HEK293 (cell line): ENCODE data around the gene RPL23.

Experiments used
- BCL11B ChIP-seq: fragments of 450-650 bp; formaldehyde crosslinking; IDR thresholded peaks from 2 replicates; pipeline ENCODE4 v1.5.1; 2016; ENCODE audit warnings: low read depth, missing biosample characterization, missing genetic modification characterization
- GLI2 ChIP-seq: fragments of 450-650 bp; formaldehyde crosslinking; IDR thresholded peaks from 2 replicates; pipeline ENCODE4; 2017; ENCODE audit warnings: missing biosample characterization, missing genetic modification characterization, low read depth, borderline replicate concordance
- KLF10 ChIP-seq: fragments of 450-650 bp; IDR thresholded peaks from 2 replicates; pipeline ENCODE4 v1.5.1; 2018; ENCODE audit warnings: missing biosample characterization, mild to moderate bottlenecking, missing genetic modification characterization
- KLF16 ChIP-seq: fragments of 450-650 bp; formaldehyde crosslinking; IDR thresholded peaks from 2 replicates; pipeline ENCODE4 v1.5.1; 2017; ENCODE audit warnings: missing biosample characterization, missing genetic modification characterization
- MEIS1 ChIP-seq: sonication (generic); formaldehyde crosslinking; IDR thresholded peaks from 2 replicates; pipeline ENCODE4 v1.8.1; 2022; ENCODE audit warnings: missing genetic modification reagents, mild to moderate bottlenecking, borderline replicate concordance
- MYNN ChIP-seq: fragments of 450-650 bp; formaldehyde crosslinking; IDR thresholded peaks from 2 replicates; pipeline ENCODE4 v1.5.1; 2016; ENCODE audit warnings: missing biosample characterization, missing genetic modification characterization, borderline replicate concordance
- PATZ1 ChIP-seq: fragments of 450-650 bp; formaldehyde crosslinking; IDR thresholded peaks from 2 replicates; pipeline ENCODE4 v1.5.1; 2016; ENCODE audit warnings: missing biosample characterization, missing genetic modification characterization
- RBAK ChIP-seq: fragments of 450-650 bp; formaldehyde crosslinking; IDR thresholded peaks from 2 replicates; pipeline ENCODE4 v1.5.1; 2016; ENCODE audit warnings: missing biosample characterization, missing genetic modification characterization
- SALL2 ChIP-seq: fragments of 450-650 bp; formaldehyde crosslinking; IDR thresholded peaks from 2 replicates; pipeline ENCODE4 v1.5.0; 2017; ENCODE audit warnings: missing biosample characterization, mild to moderate bottlenecking, missing genetic modification characterization, borderline replicate concordance
- SP3 ChIP-seq: fragments of 450-650 bp; formaldehyde crosslinking; IDR thresholded peaks from 2 replicates; pipeline ENCODE4 v1.5.1; 2016; ENCODE audit warnings: missing biosample characterization, missing genetic modification characterization
- ZBTB10 ChIP-seq: fragments of 450-650 bp; formaldehyde crosslinking; IDR thresholded peaks from 2 replicates; pipeline ENCODE4 v1.5.1; 2016; ENCODE audit warnings: missing biosample characterization, missing genetic modification characterization
- ZNF121 ChIP-seq: fragments of 450-650 bp; formaldehyde crosslinking; IDR thresholded peaks from 2 replicates; pipeline ENCODE4 v1.5.1; 2016; ENCODE audit warnings: missing biosample characterization, missing genetic modification characterization
- ZNF157 ChIP-seq: fragments of 450-650 bp; formaldehyde crosslinking; IDR thresholded peaks from 2 replicates; pipeline ENCODE4 v1.5.1; 2016; ENCODE audit warnings: missing biosample characterization, missing genetic modification characterization
- ZNF184 ChIP-seq: fragments of 450-650 bp; IDR thresholded peaks from 2 replicates; pipeline ENCODE4 v1.5.1; 2018; ENCODE audit warnings: missing biosample characterization, mild to moderate bottlenecking, missing genetic modification characterization
- ZNF24 ChIP-seq: fragments of 450-650 bp; formaldehyde crosslinking; IDR thresholded peaks from 2 replicates; pipeline ENCODE4 v1.5.1; 2016; ENCODE audit warnings: missing biosample characterization, missing genetic modification characterization
- ZNF362 ChIP-seq: fragments of 450-650 bp; formaldehyde crosslinking; IDR thresholded peaks from 2 replicates; pipeline ENCODE4 v1.5.1; 2016; ENCODE audit warnings: missing biosample characterization, missing genetic modification characterization
- ZNF37A ChIP-seq: fragments of 450-650 bp; IDR thresholded peaks from 2 replicates; pipeline ENCODE4 v1.5.1; 2018; ENCODE audit warnings: missing biosample characterization, missing genetic modification characterization
- ZNF394 ChIP-seq: fragments of 450-650 bp; formaldehyde crosslinking; IDR thresholded peaks from 2 replicates; pipeline ENCODE4 v1.5.1; 2016; ENCODE audit warnings: missing biosample characterization, missing genetic modification characterization, mild to moderate bottlenecking, moderate library complexity, borderline replicate concordance
- ZNF404 ChIP-seq: fragments of 450-650 bp; formaldehyde crosslinking; IDR thresholded peaks from 2 replicates; pipeline ENCODE4 v1.5.1; 2017; ENCODE audit warnings: missing biosample characterization, missing genetic modification characterization
- ZNF423 ChIP-seq: fragments of 450-650 bp; formaldehyde crosslinking; IDR thresholded peaks from 2 replicates; pipeline ENCODE4 v1.5.1; 2016; ENCODE audit warnings: missing biosample characterization, missing genetic modification characterization
- ZNF449 ChIP-seq: fragments of 450-650 bp; formaldehyde crosslinking; IDR thresholded peaks from 2 replicates; pipeline ENCODE4 v1.5.1; 2017; ENCODE audit warnings: missing biosample characterization, mild to moderate bottlenecking, missing genetic modification characterization, moderate library complexity
- ZNF513 ChIP-seq: fragments of 450-650 bp; IDR thresholded peaks from 2 replicates; pipeline ENCODE4 v1.5.1; 2018; ENCODE audit warnings: missing biosample characterization, missing genetic modification characterization
- ZNF548 ChIP-seq: fragments of 450-650 bp; formaldehyde crosslinking; IDR thresholded peaks from 2 replicates; pipeline ENCODE4 v1.5.1; 2016; ENCODE audit warnings: missing biosample characterization, missing genetic modification characterization
- ZNF549 ChIP-seq: fragments of 450-650 bp; IDR thresholded peaks from 2 replicates; pipeline ENCODE4 v1.5.1; 2018; ENCODE audit warnings: missing biosample characterization, missing genetic modification characterization, mild to moderate bottlenecking, inconsistent platforms, moderate library complexity
- ZNF555 ChIP-seq: fragments of 450-650 bp; formaldehyde crosslinking; conservative IDR thresholded peaks from 2 replicates; pipeline ENCODE4 v1.5.1; 2017; ENCODE audit warnings: missing biosample characterization, mild to moderate bottlenecking, missing genetic modification characterization, inconsistent platforms
- ZNF654 ChIP-seq: fragments of 450-650 bp; formaldehyde crosslinking; IDR thresholded peaks from 2 replicates; pipeline ENCODE4 v1.5.1; 2016; ENCODE audit warnings: low read depth, missing biosample characterization, missing genetic modification characterization
- ZNF768 ChIP-seq: fragments of 450-650 bp; formaldehyde crosslinking; IDR thresholded peaks from 2 replicates; pipeline ENCODE4 v1.5.1; 2018; ENCODE audit warnings: missing biosample characterization, mild to moderate bottlenecking, missing genetic modification characterization
- ZNF791 ChIP-seq: fragments of 450-650 bp; formaldehyde crosslinking; IDR thresholded peaks from 2 replicates; pipeline ENCODE4 v1.5.1; 2016; ENCODE audit warnings: missing biosample characterization, missing genetic modification characterization
- ZNF792 ChIP-seq: fragments of 450-650 bp; formaldehyde crosslinking; IDR thresholded peaks from 2 replicates; pipeline ENCODE4 v1.5.1; 2016; ENCODE audit warnings: missing biosample characterization, missing genetic modification characterization
- ZSCAN23 ChIP-seq: fragments of 450-650 bp; formaldehyde crosslinking; IDR thresholded peaks from 2 replicates; pipeline ENCODE4 v1.5.1; 2016; ENCODE audit warnings: missing biosample characterization, missing genetic modification characterization
- ZSCAN30 ChIP-seq: fragments of 450-650 bp; IDR thresholded peaks from 2 replicates; pipeline ENCODE4 v1.5.1; 2018; ENCODE audit warnings: missing biosample characterization, mild to moderate bottlenecking, missing genetic modification characterization, moderate library complexity
- ZXDB ChIP-seq: fragments of 450-650 bp; formaldehyde crosslinking; IDR thresholded peaks from 2 replicates; pipeline ENCODE4 v1.5.1; 2016; ENCODE audit warnings: missing biosample characterization, missing genetic modification characterization

RPL23 gene

GRCh38 chr17:38824899-38825761, 28.4 kb downstream of the RPL23 start, which contains the start of gene CWC25 (continued):
- no peak for TF ChIP-seq ZNF37A (tag by site-specific recombination)
- TF ChIP-seq ZNF513 (tag by site-specific recombination), result no peak
- TF ChIP-seq ZXDB (tag by site-specific recombination), result peak; percentile 90
- TF ChIP-seq ZNF555 (tag by site-specific recombination), result no peak
- no peak for TF ChIP-seq ZNF362 (tag by site-specific recombination)
- no peak for TF ChIP-seq ZNF549 (tag by site-specific recombination)
- TF ChIP-seq MYNN (tag by site-specific recombination), result no peak; the same call in 1 of the 2 replicates
- no peak for TF ChIP-seq MEIS1 (CRISPR knock-in tag)
- no peak for TF ChIP-seq ZNF548 (tag by site-specific recombination)
- peak; percentile 92 for TF ChIP-seq SP3
- TF ChIP-seq ZNF654, result no peak
- TF ChIP-seq ZNF184 (tag by site-specific recombination), result no peak
- TF ChIP-seq ZNF394, result no peak; the same call in 1 of the 2 replicates
- TF ChIP-seq SALL2 (tag by site-specific recombination), result no peak
- no peak for TF ChIP-seq ZNF423 (tag by site-specific recombination)
- no peak for TF ChIP-seq ZNF768 (tag by site-specific recombination)
- peak; percentile 80 for TF ChIP-seq KLF10 (tag by site-specific recombination)
- TF ChIP-seq ZNF404 (tag by site-specific recombination), result no peak
- peak; percentile 52; the same call in 1 of the 2 replicates for TF ChIP-seq PATZ1
- TF ChIP-seq ZNF792 (tag by site-specific recombination), result no peak
- no peak for TF ChIP-seq RBAK (tag by site-specific recombination)
- no peak for TF ChIP-seq ZBTB10 (tag by site-specific recombination)
- peak; percentile 76; the same call in 1 of the 2 replicates for TF ChIP-seq ZSCAN23
- TF ChIP-seq BCL11B, result peak; percentile 42; the same call in 1 of the 2 replicates
- peak; percentile 86 for TF ChIP-seq ZNF24
- no peak for TF ChIP-seq ZNF791 (tag by site-specific recombination)
- peak; percentile 23; the same call in 1 of the 2 replicates for TF ChIP-seq ZNF121 (tag by site-specific recombination)
- peak; percentile 95 for TF ChIP-seq KLF16 (tag by site-specific recombination)
- TF ChIP-seq ZNF449 (tag by site-specific recombination), result 0 out of 2 replicates have a peak, but pooled peaks have one; percentile 55
- no peak for TF ChIP-seq GLI2
- TF ChIP-seq ZSCAN30 (tag by site-specific recombination), result 0 out of 2 replicates have a peak, but pooled peaks have one; percentile 50
- no peak for TF ChIP-seq ZNF157 (tag by site-specific recombination)
